ENCODE data around the gene ANAPC16. TPM values are rescaled to one million over a fixed set of nuclear protein-coding genes. Genes with fewer than 3 reads are reported as not detected.

The ANAPC16 gene
- total RNA-seq, 3 donors from 2014 or later: 72.1 to 126 (median 83.5) TPM

DNA sequence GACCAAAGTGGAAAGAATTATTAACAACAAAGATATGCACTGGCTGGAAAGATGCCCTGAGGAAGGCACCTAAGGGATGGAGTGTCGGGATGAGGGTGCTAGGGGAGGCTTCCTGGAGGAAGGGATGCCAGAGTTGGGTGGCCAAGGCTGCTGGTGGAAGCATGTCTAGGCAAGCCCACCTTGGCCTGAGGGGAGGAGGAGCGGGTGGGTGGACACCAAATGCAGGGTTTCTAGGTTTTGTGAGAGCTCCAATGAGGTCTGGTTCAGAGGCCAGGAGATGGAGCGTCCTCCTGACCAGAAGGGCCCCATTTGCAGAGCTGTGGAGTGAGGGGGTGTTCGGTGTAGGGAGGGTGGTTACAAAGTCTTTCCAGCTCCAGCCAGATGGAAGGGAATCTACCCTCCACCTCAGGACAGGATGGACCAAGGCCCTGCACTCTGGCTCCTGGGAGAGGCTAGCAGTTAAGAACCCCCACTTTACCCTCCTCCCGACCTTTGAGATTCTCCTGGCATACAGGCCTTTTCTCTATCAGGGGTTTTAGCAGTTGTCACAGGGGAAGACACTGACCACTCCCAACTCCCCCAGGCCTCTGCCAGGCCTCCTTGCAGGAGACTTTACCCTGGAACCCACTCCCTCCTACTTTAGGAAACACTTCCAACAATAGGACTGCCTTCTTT is 54.9 kb downstream of the ANAPC16 start:
- Histone ChIP-seq H3K36me3 (ENCODE audit: low read depth) (no peaks in the 10 kb centered on the region), H3K9me3 (no peaks in the 10 kb centered on the region), H3K4me1 (ENCODE audit: low read depth) (peaks cover 17% of the 10 kb centered on the region), H3K4me3 (no peak overlapping the region)
- ATAC-seq (no peak), DNase-seq (no peak)
- intact Hi-C loops (cut with DNase I, micrococcal nuclease): no loop called here
- TF ChIP-seq, protein P1, sequence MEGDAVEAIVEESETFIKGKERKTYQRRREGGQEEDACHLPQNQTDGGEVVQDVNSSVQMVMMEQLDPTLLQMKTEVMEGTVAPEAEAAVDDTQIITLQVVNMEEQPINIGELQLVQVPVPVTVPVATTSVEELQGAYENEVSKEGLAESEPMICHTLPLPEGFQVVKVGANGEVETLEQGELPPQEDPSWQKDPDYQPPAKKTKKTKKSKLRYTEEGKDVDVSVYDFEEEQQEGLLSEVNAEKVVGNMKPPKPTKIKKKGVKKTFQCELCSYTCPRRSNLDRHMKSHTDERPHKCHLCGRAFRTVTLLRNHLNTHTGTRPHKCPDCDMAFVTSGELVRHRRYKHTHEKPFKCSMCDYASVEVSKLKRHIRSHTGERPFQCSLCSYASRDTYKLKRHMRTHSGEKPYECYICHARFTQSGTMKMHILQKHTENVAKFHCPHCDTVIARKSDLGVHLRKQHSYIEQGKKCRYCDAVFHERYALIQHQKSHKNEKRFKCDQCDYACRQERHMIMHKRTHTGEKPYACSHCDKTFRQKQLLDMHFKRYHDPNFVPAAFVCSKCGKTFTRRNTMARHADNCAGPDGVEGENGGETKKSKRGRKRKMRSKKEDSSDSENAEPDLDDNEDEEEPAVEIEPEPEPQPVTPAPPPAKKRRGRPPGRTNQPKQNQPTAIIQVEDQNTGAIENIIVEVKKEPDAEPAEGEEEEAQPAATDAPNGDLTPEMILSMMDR (IDR thresholded peaks at IDR 0.05): no peak

DNA sequence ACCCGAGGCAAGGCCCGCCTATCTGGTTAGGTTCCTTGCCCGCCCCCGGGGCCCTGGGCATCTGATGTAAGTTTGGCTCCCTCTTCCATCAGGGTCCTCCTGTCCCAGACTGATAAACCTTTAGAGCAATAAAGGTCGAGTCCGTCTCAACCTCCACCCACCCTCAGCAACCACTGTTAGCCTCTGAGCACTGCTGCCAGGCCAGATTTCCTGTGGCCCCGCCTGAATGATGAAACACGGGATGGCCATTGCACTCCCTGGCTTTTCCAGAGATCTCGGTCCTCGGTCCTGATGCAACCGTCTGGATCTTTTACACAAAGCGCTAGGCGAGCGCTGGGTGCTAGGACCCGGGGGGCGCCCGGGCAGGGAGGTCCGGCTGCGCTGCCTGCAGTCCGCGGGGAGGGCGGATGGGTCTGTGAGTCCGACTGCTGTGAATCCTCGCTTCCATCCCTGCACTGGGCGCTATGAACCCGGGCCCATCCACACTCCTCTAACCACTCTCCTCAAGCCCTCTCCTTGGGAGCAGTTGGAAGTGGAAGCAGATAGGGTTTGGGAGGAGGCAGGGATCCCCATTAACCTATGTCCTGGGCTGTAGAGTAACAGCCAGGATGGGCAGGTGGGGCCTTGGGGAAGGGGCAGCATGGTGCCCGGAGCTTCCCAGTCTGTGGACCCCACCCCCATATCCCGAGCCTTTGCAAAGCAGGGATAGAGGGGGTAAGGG is 57.0 kb downstream of the ANAPC16 start:
- DNase-seq (peak; percentile 87 to 92 (median 89)), ATAC-seq (peak; percentile 58)
- Histone ChIP-seq H3K4me3 (peak overlapping the region; percentile 89), H3K4me1 (ENCODE audit: low read depth) (peaks cover 27% of the 10 kb centered on the region), H3K36me3 (ENCODE audit: low read depth) (no peaks in the 10 kb centered on the region), H3K9me3 (no peaks in the 10 kb centered on the region)
- TF ChIP-seq, protein P1 (IDR thresholded peaks at IDR 0.05): no peak
- intact Hi-C loops (cut with DNase I, micrococcal nuclease): no loop called here

DNA sequence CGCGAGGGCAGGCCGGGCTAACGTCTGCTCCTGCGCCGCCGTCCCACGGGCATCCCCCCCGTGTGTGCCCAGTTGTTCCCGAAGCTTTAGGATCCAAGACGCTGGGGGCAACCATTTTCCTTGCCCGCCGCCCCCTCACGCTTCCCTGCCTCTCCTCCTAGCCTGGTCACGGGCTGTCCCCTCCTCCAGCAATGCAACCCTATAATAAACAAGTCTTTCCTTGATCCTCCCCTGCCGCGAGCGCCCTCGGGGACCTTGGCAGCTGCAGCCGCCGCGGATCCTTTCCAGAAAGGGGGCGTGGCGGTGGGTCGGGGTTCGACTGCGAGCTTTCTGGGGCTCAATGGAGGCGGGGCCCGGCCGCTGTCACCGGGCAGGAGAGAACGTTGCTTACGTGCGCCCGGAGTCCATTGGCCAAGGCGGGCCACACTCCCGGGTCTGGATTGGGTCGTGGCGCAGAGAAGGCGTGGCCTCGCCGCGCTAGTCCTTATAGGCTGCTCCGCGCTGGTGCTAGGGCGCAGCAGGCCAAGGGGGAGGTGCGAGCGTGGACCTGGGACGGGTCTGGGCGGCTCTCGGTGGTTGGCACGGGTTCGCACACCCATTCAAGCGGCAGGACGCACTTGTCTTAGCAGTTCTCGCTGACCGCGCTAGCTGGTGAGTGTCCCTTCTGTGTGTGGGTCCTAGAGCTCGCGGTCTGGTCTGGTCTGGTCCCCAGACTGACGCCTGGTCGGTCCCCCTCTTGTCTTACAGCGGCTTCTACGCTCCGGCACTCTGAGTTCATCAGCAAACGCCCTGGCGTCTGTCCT is 57.8 kb downstream of the ANAPC16 start, which contains the start of gene DDIT4:
TSS of gene DDIT4 (plus strand) at position 515 of the 803 bp plus-strand sequence. CDS start 293 bp downstream, outside the sequence.
- TF ChIP-seq, protein P1 (IDR thresholded peaks at IDR 0.05): no peak
- peak within 1 kb of the TSS; percentile 89 for H3K4me3 ChIP-seq
- peak; percentile 84 for ATAC-seq
- intact Hi-C loops (cut with DNase I, micrococcal nuclease): no loop called here
- no peaks in the 10 kb centered on the region for H3K9me3 ChIP-seq
- H3K36me3 ChIP-seq (ENCODE audit: low read depth): no peaks in the 10 kb centered on the region
- peak; percentile 99 to 100 (median 99) for DNase-seq
- peaks cover 27% of the 10 kb centered on the region for H3K4me1 ChIP-seq (ENCODE audit: low read depth)

DNA sequence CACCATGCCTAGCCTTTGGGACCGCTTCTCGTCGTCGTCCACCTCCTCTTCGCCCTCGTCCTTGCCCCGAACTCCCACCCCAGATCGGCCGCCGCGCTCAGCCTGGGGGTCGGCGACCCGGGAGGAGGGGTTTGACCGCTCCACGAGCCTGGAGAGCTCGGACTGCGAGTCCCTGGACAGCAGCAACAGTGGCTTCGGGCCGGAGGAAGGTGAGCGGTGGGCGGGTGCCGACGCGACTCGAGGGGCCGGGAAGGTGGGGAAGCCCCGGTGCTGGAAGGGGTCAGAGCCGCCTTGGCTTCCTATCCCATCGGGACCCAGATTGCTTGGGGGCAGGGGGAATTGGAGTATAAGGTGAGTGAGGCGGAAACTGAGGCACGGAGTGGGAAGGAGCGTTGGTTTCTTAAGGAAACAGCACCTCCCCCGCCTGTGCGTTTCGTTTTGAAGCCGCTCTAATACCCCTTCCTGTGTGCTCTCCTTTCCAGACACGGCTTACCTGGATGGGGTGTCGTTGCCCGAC is 58.5 kb downstream of the ANAPC16 start:
- no peaks in the 10 kb centered on the region for H3K9me3 ChIP-seq
- intact Hi-C loops (cut with DNase I, micrococcal nuclease): no loop called here
- peak overlapping the region; percentile 89 for H3K4me3 ChIP-seq
- ATAC-seq: peak; percentile 0
- peak in 2 of 3 donors; percentile 74 to 77 for DNase-seq
- H3K4me1 ChIP-seq (ENCODE audit: low read depth): peaks cover 27% of the 10 kb centered on the region
- no peaks in the 10 kb centered on the region for H3K36me3 ChIP-seq (ENCODE audit: low read depth)
- TF ChIP-seq, protein P1 (IDR thresholded peaks at IDR 0.05): no peak

DNA sequence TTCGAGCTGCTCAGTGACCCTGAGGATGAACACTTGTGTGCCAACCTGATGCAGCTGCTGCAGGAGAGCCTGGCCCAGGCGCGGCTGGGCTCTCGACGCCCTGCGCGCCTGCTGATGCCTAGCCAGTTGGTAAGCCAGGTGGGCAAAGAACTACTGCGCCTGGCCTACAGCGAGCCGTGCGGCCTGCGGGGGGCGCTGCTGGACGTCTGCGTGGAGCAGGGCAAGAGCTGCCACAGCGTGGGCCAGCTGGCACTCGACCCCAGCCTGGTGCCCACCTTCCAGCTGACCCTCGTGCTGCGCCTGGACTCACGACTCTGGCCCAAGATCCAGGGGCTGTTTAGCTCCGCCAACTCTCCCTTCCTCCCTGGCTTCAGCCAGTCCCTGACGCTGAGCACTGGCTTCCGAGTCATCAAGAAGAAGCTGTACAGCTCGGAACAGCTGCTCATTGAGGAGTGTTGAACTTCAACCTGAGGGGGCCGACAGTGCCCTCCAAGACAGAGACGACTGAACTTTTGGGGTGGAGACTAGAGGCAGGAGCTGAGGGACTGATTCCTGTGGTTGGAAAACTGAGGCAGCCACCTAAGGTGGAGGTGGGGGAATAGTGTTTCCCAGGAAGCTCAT is 59.0 kb downstream of the ANAPC16 start:
- H3K4me1 ChIP-seq (ENCODE audit: low read depth): peaks cover 27% of the 10 kb centered on the region
- peak; percentile 88 to 91 (median 89) for DNase-seq
- no peaks in the 10 kb centered on the region for H3K9me3 ChIP-seq
- intact Hi-C loops (cut with DNase I, micrococcal nuclease): no loop called here
- H3K4me3 ChIP-seq: peak overlapping the region; percentile 89
- TF ChIP-seq, protein P1 (IDR thresholded peaks at IDR 0.05): peak; percentile 62
- peak; percentile 37 for ATAC-seq
- no peaks in the 10 kb centered on the region for H3K36me3 ChIP-seq (ENCODE audit: low read depth)
